Neural cell (in vitro differentiated cells): ENCODE results near the gene OR10Z1. TPM values are rescaled to one million over a fixed set of nuclear protein-coding genes. Genes with fewer than 3 reads are reported as not detected.

Experiments
- H2AFZ ChIP-seq: fragments of 200-600, 300-800 bp; sonication (generic), shearing (Covaris generic); 2 replicates; pipeline ENCODE4 v1.6.0; 2014; ENCODE audit warnings: low read depth, mild to moderate bottlenecking, antibody characterized with exemption, low read length, moderate library complexity
- H3F3A ChIP-seq: fragments of 200-600 bp; shearing (Covaris generic); 2 replicates; pipeline ENCODE4 v1.6.1; 2016; ENCODE audit warnings: mild to moderate bottlenecking, moderate library complexity, mixed read lengths, antibody characterized with exemption, low read length; ENCODE audit not compliant: insufficient read depth, poor library complexity, severe bottlenecking
- H3K27ac ChIP-seq: fragments of 200-600, 300-800 bp; sonication (generic), shearing (Covaris generic); 2 replicates; pipeline ENCODE4 v1.5.1; 2014; ENCODE audit warnings: mild to moderate bottlenecking, low read length, moderate library complexity
- H3K27me3 ChIP-seq: fragments of 300-800, 200-600 bp; sonication (generic), shearing (Covaris generic); 2 replicates; pipeline ENCODE4 v1.6.0; 2014; ENCODE audit warnings: mild to moderate bottlenecking, low read depth, low read length, moderate library complexity; ENCODE audit not compliant: insufficient read depth
- H3K36me3 ChIP-seq: fragments of 300-800, 200-600 bp; sonication (generic), shearing (Covaris generic); 2 replicates; pipeline ENCODE4 v1.5.1; 2014; ENCODE audit warnings: mild to moderate bottlenecking, antibody characterized with exemption, low read length, moderate library complexity; ENCODE audit not compliant: insufficient read depth
- H3K4me2 ChIP-seq: fragments of 300-800, 200-600 bp; sonication (generic), shearing (Covaris generic); 2 replicates; pipeline ENCODE4 v1.6.0; 2014; ENCODE audit warnings: mild to moderate bottlenecking, low read length
- H3K4me3 ChIP-seq: fragments of 300-800, 200-600 bp; sonication (generic), shearing (Covaris generic); 2 replicates; pipeline ENCODE4 v1.5.1; 2014; ENCODE audit warnings: mild to moderate bottlenecking, low read length, moderate library complexity
- H3K79me2 ChIP-seq: fragments of 200-600 bp; shearing (Covaris generic); replicated peaks from 2 replicates; pipeline ENCODE4 v1.6.0; 2014; ENCODE audit warnings: mild to moderate bottlenecking, low read length, moderate library complexity; ENCODE audit not compliant: insufficient read depth
- H3K9ac ChIP-seq: fragments of 300-800, 200-600 bp; sonication (generic), shearing (Covaris generic); 2 replicates; pipeline ENCODE4 v1.6.1; 2016; ENCODE audit warnings: mild to moderate bottlenecking, low read length, mixed read lengths
- H3K9me2 ChIP-seq: fragments of 200-600 bp; shearing (Covaris generic); 2 replicates; pipeline ENCODE4 v1.6.1; 2016; ENCODE audit warnings: mild to moderate bottlenecking, low read length, mixed read lengths; ENCODE audit not compliant: insufficient read depth
- H3K9me3 ChIP-seq: fragments of 200-600, 300-800 bp; sonication (generic), shearing (Covaris generic); 2 replicates; pipeline ENCODE4 v1.6.1; 2016; ENCODE audit warnings: mild to moderate bottlenecking, mixed run types, low read length, moderate library complexity, mixed read lengths
- H4K20me1 ChIP-seq: fragments of 200-600 bp; shearing (Covaris generic); 2 replicates; pipeline ENCODE4 v1.6.1; 2016; ENCODE audit warnings: mild to moderate bottlenecking, mixed run types; ENCODE audit not compliant: insufficient read depth
- CTCF ChIP-seq: fragments of 450-650 bp; IDR thresholded peaks from 2 replicates; pipeline ENCODE4 v1.5.1; 2014; ENCODE audit warnings: antibody characterized with exemption, mild to moderate bottlenecking, moderate library complexity; ENCODE audit not compliant: poor library complexity, severe bottlenecking
- EP300 ChIP-seq: fragments of 450-650 bp; conservative IDR thresholded peaks from 2 replicates; pipeline ENCODE4 v1.6.1; 2014; ENCODE audit warnings: antibody characterized with exemption, mild to moderate bottlenecking, moderate library complexity; ENCODE audit not compliant: poor library complexity, severe bottlenecking
- EZH2 ChIP-seq: fragments of 200-600, 300-800 bp; shearing (Covaris generic), sonication (generic); IDR thresholded peaks from 2 replicates; pipeline ENCODE4 v1.6.1; 2014; ENCODE audit warnings: antibody characterized with exemption, low read length, borderline replicate concordance, mild to moderate bottlenecking; ENCODE audit not compliant: insufficient read depth, poor library complexity, severe bottlenecking
- MXI1 ChIP-seq: fragments of 450-650 bp; conservative IDR thresholded peaks from 2 replicates; pipeline ENCODE4 v1.6.1; 2014; ENCODE audit warnings: antibody characterized with exemption, mild to moderate bottlenecking; ENCODE audit not compliant: poor library complexity, severe bottlenecking
- POLR2AphosphoS5 ChIP-seq: IDR thresholded peaks from 2 replicates; pipeline ENCODE4 v1.6.1; 2012
- RAD21 ChIP-seq: fragments of 450-650 bp; conservative IDR thresholded peaks from 2 replicates; pipeline ENCODE4 v1.6.1; 2014; ENCODE audit warnings: antibody characterized with exemption, mild to moderate bottlenecking, moderate library complexity
- REST ChIP-seq: IDR thresholded peaks from 2 replicates; pipeline ENCODE4 v1.6.1; 2012; ENCODE audit warnings: borderline replicate concordance
- SMC3 ChIP-seq: fragments of 450-650 bp; conservative IDR thresholded peaks from 2 replicates; pipeline ENCODE4 v1.6.1; 2014; ENCODE audit warnings: antibody characterized with exemption, mild to moderate bottlenecking, moderate library complexity; ENCODE audit not compliant: poor library complexity
- TAF1 ChIP-seq: IDR thresholded peaks from 2 replicates; pipeline ENCODE4 v1.6.1; 2012; ENCODE audit warnings: low read depth
- polyA plus RNA-seq: library from polyadenylated mRNA; depleted of rRNA; stranded (reverse); fragments of >200 nt; gene quantifications from 2 replicates; pipeline ENCODE4 v1.2.3, GENCODE V29; 2014

Gene OR10Z1
- polyA plus RNA-seq, 1 donor from 2014 or later = not detected

- Histone ChIP-seq H3K9me3 (no peaks in the 10 kb centered on the region), H3K36me3 (no peaks in the 10 kb centered on the region), H3K27ac (no peak overlapping the region), H3K9me2 (no peaks in the 10 kb centered on the region), H2AFZ (no peak overlapping the region), H3K27me3 (no peaks in the 10 kb centered on the region), H3K9ac (no peak overlapping the region), H3K79me2 (no peaks in the 10 kb centered on the region), H3F3A (no peaks in the 10 kb centered on the region), H4K20me1 (no peaks in the 10 kb centered on the region), H3K4me3 (no peak overlapping the region), H3K4me2 (no peak overlapping the region)
- no peak for TF ChIP-seq EP300
Observed at GRCh38 chr1:158654086-158654485, 49.0 kb downstream of the OR10Z1 start.

GRCh38 chr1:158654571-158654970 lies 49.5 kb downstream of the OR10Z1 start:
- Histone ChIP-seq H2AFZ (no peak overlapping the region), H3K4me2 (no peak overlapping the region)

More at GRCh38 chr1:158654571-158654970, 49.5 kb downstream of the OR10Z1 start:
- H3K9me3 ChIP-seq = no peaks in the 10 kb centered on the region
- no peaks in the 10 kb centered on the region for H3K79me2 ChIP-seq
- H3K4me3 ChIP-seq = no peak overlapping the region
- H3K36me3 ChIP-seq = no peaks in the 10 kb centered on the region
- H3K27ac ChIP-seq = no peak overlapping the region
- no peak overlapping the region for H3K9ac ChIP-seq
- TF ChIP-seq EP300 = no peak
- no peak for TF ChIP-seq CTCF
- no peak for TF ChIP-seq MXI1
- no peak for TF ChIP-seq RAD21
- TF ChIP-seq TAF1 = no peak
- no peak for TF ChIP-seq EZH2
- no peak for TF ChIP-seq REST
- TF ChIP-seq SMC3 = no peak
- TF ChIP-seq POLR2AphosphoS5 = no peak
- H3K9me2 ChIP-seq = no peaks in the 10 kb centered on the region
- H4K20me1 ChIP-seq = no peaks in the 10 kb centered on the region
- H3F3A ChIP-seq = no peaks in the 10 kb centered on the region
- no peaks in the 10 kb centered on the region for H3K27me3 ChIP-seq

Other genes with a start within 250 kb of the OR10Z1 start
- not detected in 2 replicates for gene OR10T2, start 205.8 kb upstream of the OR10Z1 start, polyA plus RNA-seq
- gene OR10K2, start 179.0 kb upstream of the OR10Z1 start, polyA plus RNA-seq = not detected in 2 replicates
- not detected in 2 replicates for gene OR10K1, start 143.4 kb upstream of the OR10Z1 start, polyA plus RNA-seq
- not detected in 2 replicates for gene OR10R2, start 133.0 kb upstream of the OR10Z1 start, polyA plus RNA-seq
- not detected in 2 replicates for gene OR6Y1, start 50.9 kb upstream of the OR10Z1 start, polyA plus RNA-seq
- gene OR6P1, start 34.7 kb upstream of the OR10Z1 start, polyA plus RNA-seq = not detected in 2 replicates
- not detected in 2 replicates for gene OR10X1, start 25.4 kb upstream of the OR10Z1 start, polyA plus RNA-seq
- gene SPTA1, start 81.4 kb downstream of the OR10Z1 start, polyA plus RNA-seq = not detected in 2 replicates
- not detected in 2 replicates for gene OR6K2, start 95.4 kb downstream of the OR10Z1 start, polyA plus RNA-seq
- gene OR6K3, start 115.5 kb downstream of the OR10Z1 start, polyA plus RNA-seq = not detected in 2 replicates
- not detected in 2 replicates for gene OR6K6, start 149.5 kb downstream of the OR10Z1 start, polyA plus RNA-seq
- not detected in 2 replicates for gene OR6N1, start 166.9 kb downstream of the OR10Z1 start, polyA plus RNA-seq
- not detected in 2 replicates for gene OR6N2, start 175.9 kb downstream of the OR10Z1 start, polyA plus RNA-seq
- gene MNDA, start 226.1 kb downstream of the OR10Z1 start, polyA plus RNA-seq = not detected in 2 replicates